Measurements from ENCODE around the gene NT5C1A.

The NT5C1A gene

GRCh38 chr1:39639305-39640130 is 32.4 kb downstream of the NT5C1A start, which contains the start of gene HEYL:
Gene HEYL (minus strand): TSS chr1:39639643. CDS start chr1:39639625, 18 bp downstream.
- H3K36me3 ChIP-seq = no peaks in the 10 kb centered on the region
- TF ChIP-seq, protein P1, sequence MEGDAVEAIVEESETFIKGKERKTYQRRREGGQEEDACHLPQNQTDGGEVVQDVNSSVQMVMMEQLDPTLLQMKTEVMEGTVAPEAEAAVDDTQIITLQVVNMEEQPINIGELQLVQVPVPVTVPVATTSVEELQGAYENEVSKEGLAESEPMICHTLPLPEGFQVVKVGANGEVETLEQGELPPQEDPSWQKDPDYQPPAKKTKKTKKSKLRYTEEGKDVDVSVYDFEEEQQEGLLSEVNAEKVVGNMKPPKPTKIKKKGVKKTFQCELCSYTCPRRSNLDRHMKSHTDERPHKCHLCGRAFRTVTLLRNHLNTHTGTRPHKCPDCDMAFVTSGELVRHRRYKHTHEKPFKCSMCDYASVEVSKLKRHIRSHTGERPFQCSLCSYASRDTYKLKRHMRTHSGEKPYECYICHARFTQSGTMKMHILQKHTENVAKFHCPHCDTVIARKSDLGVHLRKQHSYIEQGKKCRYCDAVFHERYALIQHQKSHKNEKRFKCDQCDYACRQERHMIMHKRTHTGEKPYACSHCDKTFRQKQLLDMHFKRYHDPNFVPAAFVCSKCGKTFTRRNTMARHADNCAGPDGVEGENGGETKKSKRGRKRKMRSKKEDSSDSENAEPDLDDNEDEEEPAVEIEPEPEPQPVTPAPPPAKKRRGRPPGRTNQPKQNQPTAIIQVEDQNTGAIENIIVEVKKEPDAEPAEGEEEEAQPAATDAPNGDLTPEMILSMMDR (IDR thresholded peaks at IDR 0.05) = no peak
- peaks cover 2 to 11% of the 10 kb centered on the region in 2 experiments for H3K4me1 ChIP-seq (ENCODE audit: control insufficient read depth in 1 of 2, insufficient read depth in 1 of 2, low read depth in 1 of 2, low read length in 1 of 2)
- H3K27ac ChIP-seq = no peak within 1 kb of the TSS
- H3K9me3 ChIP-seq = no peaks in the 10 kb centered on the region
- H3K27me3 ChIP-seq = peaks cover 55% of the 10 kb centered on the region
- H3K4me3 ChIP-seq (ENCODE audit: low read depth in 1 of 2, low read length in 1 of 2) = peak within 1 kb of the TSS in 1 of 2 experiments; percentile 49

- Histone ChIP-seq H3K36me3 (no peaks in the 10 kb centered on the region), H3K27ac (no peak overlapping the region), H3K27me3 (peaks cover 55% of the 10 kb centered on the region), H3K9me3 (no peaks in the 10 kb centered on the region), H3K4me1 (ENCODE audit: control insufficient read depth in 1 of 2, insufficient read depth in 1 of 2, low read depth in 1 of 2, low read length in 1 of 2) (peaks cover 2 to 11% of the 10 kb centered on the region in 2 experiments), H3K4me3 (ENCODE audit: low read depth in 1 of 2, low read length in 1 of 2) (no peak overlapping the region)
- TF ChIP-seq, protein P1 (IDR thresholded peaks at IDR 0.05) = no peak
Measured at GRCh38 chr1:39638965-39639304, 33.0 kb downstream of the NT5C1A start.

GRCh38 chr1:39637361-39637760 is 34.5 kb downstream of the NT5C1A start:
- no peak overlapping the region for H3K4me3 ChIP-seq (ENCODE audit: low read depth in 1 of 2, low read length in 1 of 2)
- H3K36me3 ChIP-seq = no peaks in the 10 kb centered on the region
- TF ChIP-seq, protein P1 (IDR thresholded peaks at IDR 0.05) = no peak
- peaks cover 2 to 11% of the 10 kb centered on the region in 2 experiments for H3K4me1 ChIP-seq (ENCODE audit: control insufficient read depth in 1 of 2, insufficient read depth in 1 of 2, low read depth in 1 of 2, low read length in 1 of 2)
- H3K9me3 ChIP-seq = no peaks in the 10 kb centered on the region
- peaks cover 58% of the 10 kb centered on the region for H3K27me3 ChIP-seq
- H3K27ac ChIP-seq = no peak overlapping the region

- H3K4me1 ChIP-seq (ENCODE audit: control insufficient read depth in 1 of 2, insufficient read depth in 1 of 2, low read depth in 1 of 2, low read length in 1 of 2) = peaks cover 2 to 11% of the 10 kb centered on the region in 2 experiments
- H3K27me3 ChIP-seq = peaks cover 55% of the 10 kb centered on the region
- H3K27ac ChIP-seq = no peak overlapping the region
- H3K36me3 ChIP-seq = no peaks in the 10 kb centered on the region
- no peaks in the 10 kb centered on the region for H3K9me3 ChIP-seq
- no peak overlapping the region for H3K4me3 ChIP-seq (ENCODE audit: low read depth in 1 of 2, low read length in 1 of 2)
- TF ChIP-seq, protein P1 (IDR thresholded peaks at IDR 0.05) = no peak
Measured at GRCh38 chr1:39635871-39636210, 36.1 kb downstream of the NT5C1A start.

DNA sequence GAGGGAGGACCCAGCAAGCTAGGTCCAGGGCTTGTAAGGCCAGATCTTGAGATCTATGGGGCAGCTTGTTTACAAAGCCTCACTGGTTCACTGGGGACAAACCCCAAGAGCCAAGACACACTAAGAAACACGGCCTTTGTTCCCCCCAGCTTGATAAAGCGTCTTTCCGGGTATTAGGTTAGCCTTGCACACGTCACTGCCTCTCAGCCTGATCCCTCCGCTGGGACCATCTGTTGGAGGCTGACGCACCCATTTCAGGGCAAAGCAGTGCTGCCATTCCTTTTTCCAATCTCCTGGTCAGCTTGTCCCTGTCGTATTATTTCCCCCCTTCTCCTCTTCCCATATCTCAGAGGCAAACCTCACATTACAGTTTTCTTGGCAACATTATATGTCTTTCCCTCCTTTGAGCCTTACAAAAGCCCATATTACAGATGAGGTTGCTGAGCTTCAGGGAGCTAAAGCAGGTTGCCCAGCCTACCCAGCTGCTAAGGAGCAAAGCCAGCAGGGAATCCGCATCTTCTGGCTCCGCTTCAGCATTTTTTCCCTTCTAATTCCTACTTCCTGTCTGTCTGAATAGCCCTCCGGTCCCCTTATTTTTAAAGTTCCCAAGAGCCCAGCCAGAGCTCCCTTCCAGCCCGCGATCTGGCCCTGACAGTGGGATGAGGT is 36.6 kb downstream of the NT5C1A start:
- H3K27me3 ChIP-seq = peaks cover 50% of the 10 kb centered on the region
- no peak overlapping the region for H3K27ac ChIP-seq
- no peaks in the 10 kb centered on the region for H3K9me3 ChIP-seq
- no peak overlapping the region for H3K4me3 ChIP-seq (ENCODE audit: low read depth in 1 of 2, low read length in 1 of 2)
- TF ChIP-seq, protein P1 (IDR thresholded peaks at IDR 0.05) = no peak
- no peaks in the 10 kb centered on the region for H3K36me3 ChIP-seq
- H3K4me1 ChIP-seq (ENCODE audit: control insufficient read depth in 1 of 2, insufficient read depth in 1 of 2, low read depth in 1 of 2, low read length in 1 of 2) = peaks cover 2 to 11% of the 10 kb centered on the region in 2 experiments
